GM19328 (cell line): Measurements from ENCODE around the gene HMGN3.

ENCODE experiments used
- ATAC-seq: cut with Tn5 transposase; IDR thresholded peaks from one replicate; pipeline ENCODE4 v1.9.1; 2021; ENCODE audit warnings: mild to moderate bottlenecking, moderate library complexity; ENCODE audit not compliant: unreplicated experiment

The HMGN3 gene

DNA sequence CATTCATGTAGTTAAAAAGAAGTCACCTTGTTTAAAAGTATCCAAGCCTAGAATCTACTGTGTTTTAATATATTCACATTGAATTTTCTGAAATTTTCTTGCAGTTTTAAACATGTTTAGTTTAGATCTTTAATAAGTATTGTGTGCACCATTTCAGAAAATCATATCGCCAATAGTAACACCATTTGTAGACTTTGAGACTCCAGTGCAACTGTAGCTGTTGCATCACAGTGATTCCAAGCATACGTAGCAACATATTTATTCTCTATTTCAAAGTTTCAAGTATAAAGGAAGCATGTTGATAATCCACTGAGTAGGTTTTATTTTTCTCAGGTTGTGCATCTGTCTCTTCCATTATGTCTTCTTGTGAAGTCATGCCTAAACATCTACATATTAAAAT is 46.4 kb downstream of the HMGN3 start:
- ATAC-seq: no peak

- ATAC-seq: no peak
Measured at GRCh38 chr6:79186564-79186963, 47.9 kb downstream of the HMGN3 start.

DNA sequence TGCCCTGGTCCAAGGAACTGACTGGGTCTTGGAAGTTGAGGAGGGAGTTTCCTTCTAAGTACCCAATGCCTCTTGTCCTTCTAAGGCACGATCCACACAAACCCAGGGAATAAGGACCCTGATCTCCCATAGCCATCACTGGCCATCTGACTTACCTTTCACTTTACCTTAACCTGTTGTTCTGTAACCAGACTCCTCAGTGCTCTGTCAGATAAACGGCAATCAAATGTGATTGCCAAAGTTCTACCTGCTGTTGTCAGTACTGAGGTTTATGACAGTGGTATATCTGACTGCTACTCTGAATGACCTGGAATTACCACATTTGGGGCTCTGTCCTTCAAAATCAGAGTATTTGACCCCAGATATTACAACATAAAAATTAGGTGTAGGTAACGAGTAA is 49.8 kb downstream of the HMGN3 start:
- ATAC-seq: no peak

DNA sequence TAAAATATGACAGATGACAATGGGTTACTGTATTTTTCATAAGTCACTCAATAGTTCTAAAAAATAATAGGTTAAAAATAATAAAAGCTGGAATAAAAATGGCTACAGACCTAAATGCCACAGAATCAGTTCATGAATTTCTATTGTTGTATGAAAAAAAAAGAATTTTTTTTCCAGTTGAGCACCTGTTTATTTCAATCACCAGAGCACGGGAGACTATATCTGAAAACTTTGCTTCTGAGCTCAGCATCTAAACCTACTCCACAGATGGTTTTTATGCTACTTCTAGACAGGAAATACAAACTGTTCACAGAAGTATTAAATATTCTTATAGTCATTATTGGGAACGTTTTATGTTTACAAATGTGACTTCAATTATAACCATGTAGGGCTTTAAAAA is 50.4 kb downstream of the HMGN3 start:
- ATAC-seq: no peak

DNA sequence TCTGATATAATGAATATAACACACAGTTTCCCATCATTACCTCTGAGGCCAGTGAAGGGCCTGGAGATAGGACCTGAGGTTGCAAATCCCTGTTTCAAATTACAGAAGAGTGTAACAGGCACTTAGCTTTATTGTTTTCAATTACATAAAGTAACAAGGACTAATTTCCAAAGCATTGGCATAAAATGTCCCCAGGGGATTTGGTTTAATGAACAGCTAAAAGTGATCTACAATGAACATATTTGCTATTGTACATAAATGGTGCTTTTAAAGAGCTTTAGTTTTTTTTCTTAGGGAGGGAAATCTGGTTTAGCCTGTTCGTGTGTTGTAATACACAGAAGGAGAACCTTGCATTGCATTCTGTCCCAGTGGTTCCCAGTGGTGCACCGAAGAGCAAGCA is 54.4 kb downstream of the HMGN3 start:
- ATAC-seq: no peak

DNA sequence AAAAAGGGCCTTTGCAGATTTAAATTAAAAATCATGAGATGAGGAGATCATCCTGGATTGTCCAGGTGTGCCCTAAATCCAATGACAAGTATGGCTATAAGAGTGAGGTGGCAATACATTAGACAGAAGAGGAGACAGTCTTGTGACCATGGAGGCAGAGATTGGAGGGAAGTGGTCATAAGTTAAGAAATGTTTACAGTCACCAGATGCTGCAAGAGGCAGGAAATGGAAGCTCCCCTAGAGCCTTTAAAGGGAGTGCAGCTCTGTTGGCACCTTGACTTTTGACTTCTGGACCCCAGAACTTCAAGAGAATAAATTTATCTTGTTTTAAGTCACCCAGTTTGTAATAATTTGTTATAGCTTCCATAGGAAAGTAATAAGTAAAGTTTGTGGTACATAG is 61.1 kb downstream of the HMGN3 start:
- ATAC-seq: no peak

- no peak for ATAC-seq
Measured at GRCh38 chr6:79170959-79171358, 63.5 kb downstream of the HMGN3 start.

- ATAC-seq: no peak
Measured at GRCh38 chr6:79170431-79170830, 64.1 kb downstream of the HMGN3 start.

DNA sequence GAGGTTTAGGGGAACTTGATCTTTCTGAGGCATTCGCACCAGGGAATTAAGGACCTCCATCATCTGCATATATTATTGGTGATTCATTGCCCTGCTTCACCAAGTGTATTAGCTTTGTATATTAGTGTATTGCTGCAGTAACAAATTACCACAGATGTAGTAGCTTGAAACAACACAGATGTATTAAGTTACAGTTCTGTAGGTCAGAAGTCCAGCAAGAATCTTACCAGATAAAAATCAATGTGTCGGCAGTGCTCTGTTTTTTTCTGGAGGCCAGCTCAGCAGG is 65.8 kb downstream of the HMGN3 start:
- ATAC-seq: no peak

- ATAC-seq: no peak
Measured at GRCh38 chr6:79167931-79168694, 66.4 kb downstream of the HMGN3 start.

- ATAC-seq: no peak
Measured at GRCh38 chr6:79159846-79160245, 74.6 kb downstream of the HMGN3 start.

DNA sequence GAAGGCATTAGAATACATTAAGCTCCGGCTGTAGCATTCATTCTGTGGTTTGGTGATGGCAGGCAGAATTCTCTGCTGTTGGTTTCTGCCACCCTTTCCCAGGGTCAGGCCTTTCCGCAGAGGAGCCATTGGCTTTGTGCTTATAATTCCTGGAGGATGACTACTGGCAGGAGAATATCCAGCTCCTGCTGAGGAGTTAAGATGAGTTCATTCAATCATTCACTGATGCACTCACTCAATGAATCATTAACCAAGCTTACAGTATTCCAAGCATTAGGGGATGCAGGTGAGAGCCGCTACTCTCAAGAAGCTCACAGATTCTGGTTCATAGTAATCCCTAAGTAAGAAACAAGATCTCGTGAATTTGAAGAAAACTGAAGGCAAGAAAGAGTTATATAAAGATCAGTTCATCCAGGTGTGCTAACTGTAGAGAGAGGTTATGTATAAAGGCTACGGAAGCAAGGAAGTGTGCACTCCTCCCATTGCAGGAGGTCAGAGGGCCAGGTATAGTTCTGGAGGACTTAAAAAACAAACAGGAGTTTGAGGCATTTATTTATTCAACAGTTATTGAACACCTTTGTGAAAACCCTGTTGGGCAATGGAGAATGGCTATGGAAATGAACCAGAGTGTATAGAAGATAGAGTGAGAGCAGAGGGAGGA is 75.5 kb downstream of the HMGN3 start:
- no peak for ATAC-seq

- ATAC-seq: no peak
Measured at GRCh38 chr6:79157961-79158644, 76.4 kb downstream of the HMGN3 start.

DNA sequence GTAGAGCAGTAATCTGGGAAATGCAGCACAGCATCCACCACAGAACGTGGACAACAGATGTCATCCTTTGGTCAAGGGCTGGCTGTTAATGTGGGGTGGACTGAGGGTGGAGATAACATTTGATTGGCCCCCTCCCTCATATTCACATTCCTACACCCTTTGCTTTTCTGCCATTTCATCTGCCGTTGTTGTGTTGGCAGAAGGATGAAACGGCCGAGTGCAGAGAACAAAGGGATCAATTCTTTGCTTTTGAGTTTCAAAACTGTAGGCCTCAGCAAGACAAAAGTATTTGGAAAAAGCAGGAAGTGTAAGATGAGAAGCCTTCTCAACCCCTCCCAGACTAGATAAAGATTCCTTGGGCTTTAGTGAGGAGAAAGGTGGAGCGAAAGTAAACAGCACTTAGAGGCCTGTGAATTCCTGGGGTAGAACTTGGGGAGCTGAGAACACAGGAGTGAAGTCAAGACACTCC is 82.2 kb downstream of the HMGN3 start:
- no peak for ATAC-seq
